NCI-H1092 treated with DMSO at 0.1 percent for 48 hours (cell line): Measurements from ENCODE around the gene CENPP.
A peak's percentile ranks its signal among the peaks of the same experiment; 100 is the strongest.

Experiments used
- DNase-seq: peaks from one replicate; lab custom pipeline; 2025; lab: John Stamatoyannopoulos, UW

Gene CENPP

DNA sequence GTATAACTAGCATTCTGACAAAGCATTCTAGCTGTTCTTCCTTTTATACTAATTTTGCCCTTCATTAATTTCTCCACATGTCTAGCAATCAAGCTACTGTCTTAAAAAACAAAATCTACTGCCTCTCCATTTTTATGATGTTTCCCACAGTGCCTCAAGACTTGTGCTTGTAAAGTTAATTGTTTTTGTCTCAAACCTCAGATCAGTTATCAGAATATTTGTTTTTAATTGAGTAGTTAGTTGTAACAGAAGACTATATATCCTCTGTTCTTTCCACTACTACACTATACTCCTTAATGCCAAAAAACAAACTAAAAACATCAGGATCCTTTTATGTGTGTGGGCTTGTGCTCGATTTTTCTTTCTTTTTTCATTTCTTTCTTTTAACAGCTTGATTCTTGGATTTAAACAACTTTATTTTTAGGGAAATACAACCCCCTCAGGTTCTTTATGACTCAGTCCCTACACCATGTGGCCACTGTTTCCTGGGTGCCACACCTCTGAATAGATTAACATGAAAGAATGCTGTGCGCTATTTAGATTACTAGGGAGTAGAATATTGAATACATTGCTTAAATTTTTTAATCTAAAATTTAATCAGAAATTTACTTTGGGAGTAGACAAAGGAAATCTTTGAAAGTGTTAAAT lies 155.4 kb downstream of the CENPP start:
- DNase-seq, result no peak

DNA sequence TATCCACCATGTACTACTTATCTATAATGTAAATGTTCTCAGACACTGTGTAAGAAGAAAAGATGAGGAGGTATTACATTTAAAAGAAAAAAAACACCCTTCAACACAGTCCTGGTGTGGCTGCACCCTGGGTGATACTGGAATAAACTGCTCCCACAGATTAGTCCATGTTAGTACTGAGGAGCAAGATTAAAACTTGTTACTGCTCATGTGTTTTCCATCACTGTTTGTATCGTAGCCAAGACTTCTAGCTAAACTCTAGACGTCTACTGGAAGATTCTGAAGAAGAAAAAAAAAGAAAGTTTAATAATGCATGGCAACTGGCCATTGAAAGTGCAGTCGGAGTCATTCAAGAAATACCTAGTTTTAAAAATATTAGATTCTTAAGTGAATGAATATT lies 156.6 kb downstream of the CENPP start, which contains the start of gene ASPN:
TSS of gene ASPN (minus strand) at position 178 of the 400 bp plus-strand sequence.
- no peak for DNase-seq

DNA sequence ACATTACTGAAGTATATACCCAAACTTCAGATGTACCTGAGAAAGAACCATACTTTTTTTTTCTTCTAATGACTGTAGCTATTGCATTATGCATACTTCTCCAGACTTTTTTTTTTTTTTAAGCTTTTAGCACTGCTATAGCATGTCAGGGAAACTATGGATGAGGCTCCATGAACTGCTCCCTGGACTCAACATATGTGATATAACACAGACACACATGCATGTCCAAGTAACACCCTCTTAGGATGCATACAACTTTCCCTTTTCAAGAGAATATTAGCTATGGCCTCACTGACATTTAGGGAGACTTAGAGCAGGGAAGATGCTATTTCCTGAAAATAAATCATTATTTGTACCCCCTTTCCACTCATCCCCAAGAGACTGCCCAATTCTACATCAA lies 157.1 kb downstream of the CENPP start:
- DNase-seq, result no peak

DNA sequence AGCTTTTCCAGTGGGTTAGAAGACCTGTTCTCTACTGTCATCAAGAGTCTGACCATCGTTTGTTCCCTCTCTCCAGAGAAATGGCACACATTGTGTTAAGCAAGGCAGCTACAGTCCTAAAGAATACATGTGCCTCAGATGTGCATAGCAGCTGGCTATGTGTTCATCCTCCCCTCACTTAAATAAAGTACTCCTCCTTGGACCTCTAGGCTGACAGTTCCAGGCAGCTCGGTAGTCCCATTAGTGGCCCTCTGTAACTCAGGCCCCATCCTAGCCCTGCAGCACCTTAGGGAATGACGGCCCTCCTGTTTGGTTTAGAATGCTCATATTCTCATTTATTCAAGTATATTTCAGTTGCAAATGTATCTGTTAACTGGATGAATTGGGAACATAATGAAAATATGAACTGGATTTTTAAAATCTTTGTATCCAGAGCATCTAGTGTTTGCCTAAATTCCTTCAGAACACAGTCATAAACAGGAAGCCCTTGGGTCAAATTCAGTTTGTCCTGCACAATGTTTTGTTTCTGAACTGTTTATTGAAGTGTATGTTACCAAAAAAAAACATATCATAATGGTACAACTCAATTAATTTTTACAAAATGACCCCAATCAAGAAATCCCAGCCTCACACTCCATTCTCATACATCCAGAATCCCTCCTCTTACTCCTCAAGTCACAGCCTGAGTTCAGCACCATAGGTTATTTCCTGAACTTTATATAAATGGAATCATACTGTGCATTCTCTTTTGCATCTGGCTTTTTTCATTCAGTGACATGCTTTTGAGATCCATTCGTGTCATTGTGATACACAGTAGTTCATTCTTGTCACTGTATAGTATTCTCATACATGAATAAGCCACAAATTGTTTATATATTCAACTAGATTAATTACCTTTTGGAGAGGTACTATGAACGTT lies 158.1 kb downstream of the CENPP start:
- DNase-seq, result no peak

GRCh38 chr9:92484563-92484962 lies 158.8 kb downstream of the CENPP start:
- no peak for DNase-seq

DNA sequence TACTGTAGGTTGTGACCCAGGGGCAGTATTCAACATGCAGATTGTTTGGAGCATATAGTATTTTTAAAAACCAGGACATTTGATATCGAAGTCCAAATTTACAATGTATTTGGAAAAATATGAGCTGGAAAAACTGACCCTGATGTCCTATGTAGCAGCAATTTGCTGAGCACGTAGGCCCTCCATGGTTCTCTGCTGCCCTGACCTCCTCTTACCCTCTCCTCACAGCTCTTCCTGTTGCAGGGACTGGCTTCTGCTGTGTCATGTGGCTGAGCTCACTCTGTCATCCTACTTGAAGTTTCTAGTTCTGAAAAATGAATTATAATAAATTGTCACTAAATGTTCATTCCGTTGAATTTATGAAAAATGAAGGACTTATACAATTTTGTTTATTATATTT lies 160.6 kb downstream of the CENPP start:
- no peak for DNase-seq

DNA sequence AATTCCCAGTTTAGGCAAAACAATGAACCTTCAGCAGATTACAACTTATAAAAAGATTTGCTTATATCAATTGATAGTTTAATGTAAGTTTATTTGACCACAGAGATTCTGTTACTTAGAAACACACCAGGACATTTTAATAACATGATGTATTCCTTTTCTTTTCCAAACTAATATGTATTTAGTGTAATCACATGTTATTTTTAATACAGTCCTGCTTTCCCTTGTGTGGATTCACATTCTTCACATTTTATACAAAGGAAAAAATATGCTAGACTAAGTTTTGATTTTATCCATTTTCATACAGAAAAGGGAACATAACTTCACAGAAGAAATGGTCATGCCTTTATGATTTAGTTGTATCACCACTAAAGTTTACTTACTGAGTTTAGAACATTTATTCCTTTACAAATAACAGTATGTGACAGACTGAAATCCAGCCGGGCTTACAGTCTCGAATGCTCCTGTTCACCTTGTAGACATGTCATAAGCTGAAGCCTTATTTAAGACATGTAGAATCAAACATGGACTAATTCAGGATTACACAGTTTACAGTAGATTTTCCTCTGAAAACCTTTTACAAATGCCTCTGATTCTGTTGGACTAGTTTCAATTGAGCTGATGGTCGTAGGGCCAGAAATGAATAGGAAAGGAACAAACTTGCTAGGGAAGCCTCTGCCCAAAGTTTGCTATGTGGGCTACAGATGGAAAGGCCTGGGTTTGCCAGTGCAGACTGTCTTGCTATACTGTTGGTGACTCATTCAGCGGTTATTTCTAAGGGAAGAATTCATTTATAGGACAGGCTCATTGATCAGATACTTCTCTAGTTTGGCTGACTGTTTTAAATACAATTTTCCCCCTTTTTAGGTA lies 163.2 kb downstream of the CENPP start:
- DNase-seq, result no peak

DNA sequence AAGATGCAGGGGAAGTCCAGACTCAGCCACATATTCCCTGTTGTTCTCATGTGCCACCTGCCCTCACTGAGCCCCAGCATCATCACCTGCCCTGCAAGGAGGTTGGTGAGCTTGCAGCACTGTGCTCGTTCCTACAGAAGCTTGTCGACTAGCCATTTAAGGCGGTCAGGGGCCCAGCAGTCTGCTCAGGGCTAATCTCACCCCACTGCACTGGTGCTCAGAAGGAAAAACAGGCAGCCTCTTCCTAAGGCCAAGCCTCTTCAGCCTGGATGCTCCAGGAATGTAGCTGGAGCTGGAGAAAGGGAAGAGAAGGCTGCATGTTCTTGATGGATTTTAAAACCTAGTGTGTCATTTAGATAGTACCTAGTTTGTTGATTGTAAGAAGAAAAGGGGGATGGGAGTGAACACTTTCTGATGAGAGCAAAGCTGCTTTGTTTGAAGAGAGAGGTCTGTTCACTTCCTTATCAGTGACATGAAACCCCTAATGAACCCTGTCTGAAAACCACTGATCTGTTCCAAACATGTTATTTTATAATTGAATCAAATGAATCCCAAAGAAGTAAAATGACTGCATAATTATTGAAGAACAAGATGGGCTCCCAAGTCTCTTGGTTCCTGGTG lies 167.1 kb downstream of the CENPP start:
- no peak for DNase-seq

DNA sequence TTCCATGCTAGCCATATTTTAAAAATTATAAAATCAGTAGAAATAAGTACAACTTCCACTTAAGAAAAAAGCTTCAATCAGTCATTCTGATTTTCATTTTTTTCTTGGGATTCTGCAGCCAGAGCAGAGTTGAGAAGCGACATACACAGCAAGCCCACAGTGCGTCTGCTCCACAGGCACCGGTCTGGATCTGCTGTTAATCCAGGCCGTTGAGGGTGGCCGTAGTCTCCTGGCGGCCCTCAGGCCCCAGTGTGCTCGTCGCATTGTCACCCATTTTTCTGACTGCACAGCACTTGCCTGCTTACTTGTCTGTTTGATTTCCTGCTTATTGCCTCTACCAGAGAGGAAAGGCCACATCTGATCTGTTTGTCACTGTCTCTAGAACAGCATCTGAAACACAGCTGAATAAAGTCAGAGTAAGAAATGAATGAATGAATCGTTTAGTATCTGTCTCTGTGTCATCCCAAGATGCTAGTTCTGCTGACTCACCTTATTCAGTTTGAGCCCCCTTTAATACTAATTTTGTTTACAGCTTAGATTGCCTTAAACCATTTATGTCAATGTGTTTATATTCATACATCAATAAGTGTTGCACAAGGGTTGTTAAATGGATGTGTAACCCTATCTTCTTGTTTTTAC lies 168.1 kb downstream of the CENPP start:
- DNase-seq, result no peak

DNA sequence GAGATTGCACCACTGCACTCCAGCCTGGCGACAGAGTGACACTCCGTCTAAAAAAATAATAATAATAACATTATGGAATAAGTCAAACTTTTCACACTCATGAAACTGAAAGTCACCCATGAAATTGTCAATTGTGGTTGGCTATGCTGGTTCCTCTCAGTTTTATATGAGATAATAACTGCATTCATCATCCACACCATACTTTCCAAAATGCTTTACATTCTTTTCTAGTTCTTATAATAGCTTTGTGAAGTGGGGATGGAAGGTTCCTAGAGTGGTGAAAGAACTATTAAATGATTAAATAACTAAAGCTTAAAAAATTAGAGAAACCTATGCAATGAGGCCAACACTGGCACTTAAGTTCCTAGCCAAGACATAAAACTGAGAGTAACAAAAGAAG lies 169.1 kb downstream of the CENPP start:
- DNase-seq, result no peak

GRCh38 chr9:92496396-92497176 lies 170.8 kb downstream of the CENPP start:
- DNase-seq, result no peak

DNA sequence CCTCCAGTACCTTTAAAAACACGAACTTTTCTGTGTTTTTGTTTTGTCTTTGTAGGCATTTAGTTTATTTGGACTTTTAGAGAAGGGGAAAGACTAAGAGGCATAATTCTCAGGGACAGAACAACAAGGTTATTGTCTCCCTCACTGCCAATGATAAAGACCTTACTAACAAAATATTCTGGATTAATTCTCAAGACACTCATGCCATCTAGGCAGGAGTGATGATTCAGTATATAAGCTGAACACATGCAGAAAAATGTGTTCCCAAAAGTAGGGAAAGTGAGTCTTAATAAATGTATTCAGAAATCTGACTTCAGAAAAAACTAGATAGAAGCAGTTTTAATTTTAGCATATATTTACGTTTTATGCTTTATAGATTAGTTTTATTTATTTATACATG lies 173.9 kb downstream of the CENPP start:
- DNase-seq, result no peak

DNA sequence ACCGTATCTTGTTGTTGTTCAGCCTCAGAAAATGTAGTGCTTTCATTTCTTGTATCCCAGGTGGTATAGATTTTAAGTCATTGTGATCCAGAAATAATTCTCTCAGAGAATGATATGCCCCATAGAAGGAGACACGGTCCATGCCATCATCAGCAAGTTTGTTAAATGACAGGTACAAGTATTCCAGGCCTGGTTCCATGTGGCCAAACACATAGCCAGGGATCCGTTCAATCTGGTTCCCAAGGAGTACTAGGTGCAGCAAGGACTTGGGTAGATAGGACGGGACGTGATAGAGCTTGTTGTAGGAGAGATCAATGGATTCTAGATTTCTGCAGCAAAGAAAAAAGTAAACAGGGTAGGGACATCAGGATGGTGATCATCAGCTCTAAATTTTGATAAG lies 175.0 kb downstream of the CENPP start:
- DNase-seq, result no peak

- peak; percentile 15 for DNase-seq
Measured at GRCh38 chr9:92501671-92502393, 176.1 kb downstream of the CENPP start.

GRCh38 chr9:92503156-92503555 lies 177.4 kb downstream of the CENPP start:
- DNase-seq, result no peak

GRCh38 chr9:92504881-92505280 lies 179.1 kb downstream of the CENPP start:
- DNase-seq, result no peak

DNA sequence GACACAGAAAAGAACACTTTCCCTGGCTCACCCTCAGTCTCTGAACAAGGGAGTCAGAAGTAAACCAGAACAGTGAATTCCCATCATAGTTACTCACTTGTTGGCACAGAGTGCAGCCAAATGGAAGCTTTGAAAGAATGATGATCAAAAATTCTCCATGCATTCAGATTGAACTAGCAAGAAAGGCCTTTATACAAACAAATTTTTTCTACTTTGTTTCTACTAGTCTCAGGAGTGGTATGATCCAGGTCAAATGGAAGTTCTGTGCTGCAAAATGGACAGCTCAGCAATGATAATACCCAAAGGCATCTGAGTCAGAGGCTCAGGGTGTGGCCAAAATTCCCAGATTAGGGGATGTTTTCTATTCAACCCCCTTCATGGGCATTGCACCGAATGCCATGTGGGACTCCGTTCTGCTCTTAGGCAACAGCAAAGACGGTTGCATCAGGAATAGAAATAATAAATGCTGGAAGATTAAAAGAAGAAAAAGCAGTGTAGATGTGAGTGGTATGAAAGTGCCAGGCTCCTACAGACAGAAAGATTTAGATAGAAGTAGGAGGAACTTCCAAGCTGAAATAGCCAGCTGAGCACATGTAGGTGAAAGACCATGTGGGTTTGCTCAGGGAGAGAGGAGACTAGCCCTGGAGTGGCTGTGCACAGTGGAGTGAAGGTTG lies 180.6 kb downstream of the CENPP start:
- no peak for DNase-seq

- DNase-seq, result no peak
Measured at GRCh38 chr9:92507005-92507404, 181.3 kb downstream of the CENPP start.

GRCh38 chr9:92507496-92507895 lies 181.7 kb downstream of the CENPP start:
- no peak for DNase-seq
